Astrocyte of the hippocampus (primary cell): ENCODE data around the gene PCP4.

Experiments used
- DNase-seq: peaks from one replicate; pipeline ENCODE4 v3.0.0; 2011; ENCODE audit warnings: low read depth, low spot score

Gene PCP4

GRCh38 chr21:39972471-39972870 is 105.2 kb downstream of the PCP4 start:
- DNase-seq, result no peak

- no peak for DNase-seq
Observed at GRCh38 chr21:39972976-39973770, 105.9 kb downstream of the PCP4 start.

- DNase-seq, result no peak
Observed at GRCh38 chr21:39976800-39977199, 109.6 kb downstream of the PCP4 start.
